Psoas muscle (tissue), 8 donors: ENCODE data around the gene LLCFC1. TPM values are rescaled to one million over a fixed set of nuclear protein-coding genes. Genes with fewer than 3 reads are reported as not detected.

Experiments
- ATAC-seq, 4 donors: fragments of 200-7000 bp; cut with Tn5 transposase; one replicate each; pipeline ENCODE4 v1.9.1; 2020; ENCODE audit warnings: moderate library complexity in 3 of 4, mild to moderate bottlenecking in 2 of 4
- DNase-seq, 2 donors: peaks; one replicate each; pipeline ENCODE4 v3.0.0-alpha.2; 2020
- H3K27ac ChIP-seq: fragments of 200-600 bp; one replicate; pipeline ENCODE4 v1.8.0; 2022
- H3K27me3 ChIP-seq, 3 donors: fragments of 200-600 bp in 1 of 3; one replicate each; pipeline versions ENCODE4 v1.6.1 to v1.8.0; 2013 to 2022; ENCODE audit warnings: low read length in 2 of 3, mild to moderate bottlenecking in 2 of 3, moderate library complexity in 1 of 3; ENCODE audit not compliant: insufficient read depth in 3 of 3
- H3K36me3 ChIP-seq, 2 donors: fragments of 200-600 bp in 1 of 2; one replicate each; pipeline versions ENCODE4 v1.6.1 to v1.8.0; 2013 to 2022; ENCODE audit warnings: low read depth in 1 of 2, mild to moderate bottlenecking in 1 of 2, moderate library complexity in 1 of 2; ENCODE audit not compliant: insufficient read depth in 1 of 2
- H3K4me1 ChIP-seq: fragments of 200-600 bp; one replicate; pipeline ENCODE4 v1.8.0; 2022
- H3K4me3 ChIP-seq: fragments of 200-600 bp; one replicate; pipeline ENCODE4 v1.8.0; 2022; ENCODE audit warnings: mild to moderate bottlenecking
- H3K9me3 ChIP-seq: fragments of 200-600 bp; one replicate; pipeline ENCODE4 v1.8.0; 2022
- CTCF ChIP-seq: fragments of 200-600 bp; IDR thresholded peaks from one replicate; pipeline ENCODE4 v1.8.0; 2022; ENCODE audit warnings: antibody characterized with exemption
- WGBS, 3 donors: extraction: QIAGEN DNeasy Blood & Tissue Kit; methylation state at CpG; one replicate each; pipeline versions ENCODE4 v1.1.6 to v1.1.7; 2013; 5-methylcytosine and 5-hydroxymethylcytosine counted together
- intact Hi-C, 2 donors: fragments of 100-400 bp; cut with DNase I; formaldehyde crosslinking; loops; one replicate each; pipeline versions ENCODE4 v1.11.0 to v1.14.2; 2022
- polyA plus RNA-seq, 3 donors: library from polyadenylated mRNA; stranded (reverse); fragments of 200-250 nt; gene quantifications; one replicate each; pipeline ENCODE4 v1.2.3, GENCODE V29; 2013
- total RNA-seq, 4 donors: library from RNA; stranded (reverse); fragmentation: NEBNext Ultra II Directional in 2 of 4; extraction: Animal tissue kit (Norgen Biotek cat#: 25700) in 2 of 4; gene quantifications; one replicate each; pipeline versions ENCODE4 v1.2.1 to v1.2.4, GENCODE V29; 2021 to 2023
- donor health status: healthy with polysubstance abuse.
- donor health status: DM: no; HTN: no; CAD: no; lungs with moderate emphysema.
- donor health status: Bipolar disorder and iron deficiency.
- donor health status: healthy.
- donor health status: DM: yes; HTN: yes; CAD: no.
- donor health status: DM: no; HTN: no; CAD: no.
- donor health status: DM: no; HTN: no; CAD: no.
- donor health status: DM: yes; HTN: yes; CAD: no.

The LLCFC1 gene
- total and polyA plus RNA-seq, 7 donors, result not detected

DNA sequence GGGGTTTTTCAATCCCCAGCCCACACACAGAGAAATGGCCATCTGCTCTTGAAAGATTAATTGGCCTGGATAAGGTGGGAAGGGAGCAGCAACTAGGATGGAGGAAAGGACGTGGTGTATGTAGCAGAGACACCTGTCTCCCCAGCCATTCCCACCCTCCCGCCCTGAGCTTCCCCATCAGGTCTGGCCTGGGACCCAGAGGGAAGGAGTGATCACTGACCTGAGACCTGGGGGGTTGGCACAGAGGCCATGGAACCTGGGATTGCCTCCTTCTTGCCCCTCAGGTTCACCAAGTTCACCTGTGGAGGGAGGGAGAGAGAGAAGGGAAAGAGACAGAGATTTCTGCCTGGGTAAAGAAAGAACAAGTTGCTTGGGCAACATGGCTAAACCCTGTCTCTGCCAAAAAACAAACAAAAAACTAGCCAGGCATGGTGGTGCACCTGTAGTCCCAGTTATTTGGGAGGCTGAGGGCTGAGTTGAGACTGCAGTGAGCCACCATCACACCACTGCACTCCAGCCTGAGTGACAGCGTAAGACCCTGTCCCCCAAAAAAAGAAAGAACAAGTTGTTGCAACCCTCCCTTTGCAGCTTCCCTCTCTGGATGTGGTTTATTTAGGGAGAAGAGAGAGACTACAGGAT lies 42.4 kb upstream of the LLCFC1 start:
- Histone ChIP-seq H3K4me1 (no peaks in the 10 kb centered on the region), H3K9me3 (no peaks in the 10 kb centered on the region), H3K4me3 (no peak overlapping the region), H3K27ac (no peak overlapping the region), H3K36me3 (no peaks in the 10 kb centered on the region), H3K27me3 (peaks cover 0 to 9% (median 1%) of the 10 kb centered on the region in 3 donors)
- WGBS, 3 donors, result 67 to 74% (median 69%) methylated on average over 3 of the region's 3 CpGs
- DNase-seq, result no peak
- intact Hi-C loops, result no loop called here
- no peak for TF ChIP-seq CTCF
- ATAC-seq, result no peak

- Histone ChIP-seq H3K4me1 (no peaks in the 10 kb centered on the region), H3K27me3 (peaks cover 0 to 9% (median 1%) of the 10 kb centered on the region in 3 donors), H3K4me3 (no peak overlapping the region), H3K36me3 (no peaks in the 10 kb centered on the region), H3K27ac (no peak overlapping the region), H3K9me3 (no peaks in the 10 kb centered on the region)
- intact Hi-C loops, result no loop called here
- no peak for TF ChIP-seq CTCF
- no peak for ATAC-seq
- WGBS, 3 donors, result 80 to 85% (median 84%) methylated on average over 7 of the region's 7 CpGs
- DNase-seq, result no peak
Observed at GRCh38 chr7:142897691-142898090, 41.6 kb upstream of the LLCFC1 start.

DNA sequence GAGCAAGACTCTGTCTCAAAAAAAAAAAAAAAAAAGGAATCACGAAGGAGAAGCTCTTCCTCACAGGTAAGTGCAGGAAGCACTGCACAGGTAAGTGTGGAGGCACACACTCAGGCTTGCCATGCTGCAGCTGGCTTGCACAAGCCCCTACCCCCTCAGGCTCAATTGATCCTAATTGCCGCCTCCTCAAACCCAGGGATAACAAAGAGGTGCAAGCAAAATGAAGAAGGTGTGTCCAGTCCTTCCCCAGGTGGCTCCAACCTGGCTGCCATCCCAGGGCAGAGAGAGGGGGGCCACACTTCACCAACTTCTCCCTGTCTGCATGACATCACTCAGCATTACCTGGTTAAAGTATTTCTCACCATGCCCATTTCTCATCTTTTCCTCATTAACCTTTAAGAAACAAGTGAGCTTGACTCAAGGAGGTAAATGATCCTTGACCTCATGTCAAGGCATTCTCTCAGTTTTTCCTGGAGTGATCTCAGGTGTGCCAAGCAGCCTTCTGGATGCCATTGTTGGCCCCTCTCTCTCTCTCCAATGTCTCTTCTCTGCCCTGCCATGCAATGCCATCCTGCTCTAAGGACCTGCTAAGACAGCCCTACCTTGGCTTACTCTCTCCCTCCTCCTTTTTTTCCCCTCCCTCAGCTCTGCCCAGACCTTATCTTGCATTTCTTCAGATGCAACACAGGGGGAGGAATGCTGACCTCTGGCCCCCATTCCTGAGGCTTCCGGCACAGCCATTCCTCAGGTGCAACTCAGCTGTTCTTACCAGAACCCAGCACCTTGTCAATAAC lies 40.7 kb upstream of the LLCFC1 start:
- DNase-seq (no peak), ATAC-seq (no peak)
- Histone ChIP-seq H3K27me3 (peaks cover 0 to 9% (median 1%) of the 10 kb centered on the region in 3 donors), H3K9me3 (no peaks in the 10 kb centered on the region), H3K27ac (no peak overlapping the region), H3K4me1 (no peaks in the 10 kb centered on the region), H3K4me3 (no peak overlapping the region), H3K36me3 (no peaks in the 10 kb centered on the region)
- no peak for TF ChIP-seq CTCF
- intact Hi-C loops, result no loop called here
- WGBS, 3 donors, result 63 to 69% (median 66%) methylated on average over 3 of the region's 3 CpGs

DNA sequence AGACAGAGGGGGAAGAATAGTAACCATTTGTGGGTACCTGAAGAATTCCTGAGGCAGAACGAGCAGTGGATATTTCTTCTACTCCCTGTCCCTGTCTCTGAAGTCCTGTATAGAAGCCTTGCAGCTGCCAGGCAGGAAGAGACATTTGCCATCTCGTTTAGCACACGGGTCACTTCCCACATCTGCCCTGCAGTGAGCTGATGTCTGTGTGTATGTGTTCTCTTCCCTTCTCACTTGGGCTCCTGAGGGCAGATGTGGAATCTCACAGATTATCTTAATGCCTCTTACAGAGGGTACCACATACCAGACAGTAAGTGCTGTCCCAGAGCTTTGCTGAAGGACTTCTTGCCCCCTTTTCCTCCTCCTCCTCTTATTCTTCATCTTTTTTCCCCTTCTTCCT lies 39.6 kb upstream of the LLCFC1 start:
- Histone ChIP-seq H3K27ac (no peak overlapping the region), H3K27me3 (peaks cover 0 to 9% (median 1%) of the 10 kb centered on the region in 3 donors), H3K36me3 (no peaks in the 10 kb centered on the region), H3K9me3 (no peaks in the 10 kb centered on the region), H3K4me3 (no peak overlapping the region), H3K4me1 (no peaks in the 10 kb centered on the region)
- TF ChIP-seq CTCF, result no peak
- intact Hi-C loops, result no loop called here
- DNase-seq, result no peak
- no peak for ATAC-seq
- WGBS, 3 donors, result 18 to 28% (median 25%) methylated on average over 3 of the region's 3 CpGs
